RWPE1 (cell line): ENCODE measurements around the gene ATXN1.
A peak's percentile ranks its signal among the peaks of the same experiment; 100 is the strongest.

Experiments
- CTCF ChIA-PET: fragments of 350-600 bp; sonication (Branson Sonifier 250); formaldehyde crosslinking; extraction: SDS; loops from one replicate; lab custom pipeline; 2021; lab: Yijun Ruan, JAX
- POLR2A ChIA-PET: fragments of 400-600 bp; formaldehyde crosslinking; extraction: SDS; loops from one replicate; lab custom pipeline; 2020; ENCODE audit warnings: antibody characterized with exemption; ENCODE audit not compliant: low non-redundant PET; lab: Yijun Ruan, JAX
- DNase-seq: peaks from one replicate; pipeline ENCODE4 v3.0.0; 2012; ENCODE audit warnings: low spot score
- H3K27ac ChIP-seq: fragments of 450-650 bp; 2 replicates; pipeline ENCODE4 v1.5.1; 2017
- TF ChIP-seq, protein P1 (sequence below): fragments of 450-650 bp; conservative IDR thresholded peaks from 2 replicates; pipeline ENCODE4 v1.5.1; 2017; ENCODE audit warnings: low read depth, mild to moderate bottlenecking

ATXN1 gene

DNA sequence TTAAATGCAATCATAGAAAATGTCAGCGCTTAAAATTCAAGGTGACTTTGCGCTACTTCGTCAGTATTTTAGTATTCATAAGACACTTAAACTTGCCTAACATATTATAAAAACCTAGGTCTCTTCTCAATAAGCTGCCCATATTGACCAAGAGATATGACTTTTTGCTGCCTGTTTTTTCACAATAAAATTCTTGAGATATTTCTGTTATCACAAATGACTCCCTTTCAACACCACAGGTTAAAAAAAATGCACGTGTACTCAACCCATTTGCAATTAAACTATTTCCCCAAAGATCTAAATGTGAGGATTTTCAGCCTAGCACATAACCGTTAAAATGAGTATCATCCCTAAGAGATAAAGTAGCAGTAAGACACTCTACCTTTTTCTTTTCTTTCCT lies 10.7 kb downstream of the ATXN1 start:
- no peak for DNase-seq
- H3K27ac ChIP-seq: no peak overlapping the region
- TF ChIP-seq, protein P1, sequence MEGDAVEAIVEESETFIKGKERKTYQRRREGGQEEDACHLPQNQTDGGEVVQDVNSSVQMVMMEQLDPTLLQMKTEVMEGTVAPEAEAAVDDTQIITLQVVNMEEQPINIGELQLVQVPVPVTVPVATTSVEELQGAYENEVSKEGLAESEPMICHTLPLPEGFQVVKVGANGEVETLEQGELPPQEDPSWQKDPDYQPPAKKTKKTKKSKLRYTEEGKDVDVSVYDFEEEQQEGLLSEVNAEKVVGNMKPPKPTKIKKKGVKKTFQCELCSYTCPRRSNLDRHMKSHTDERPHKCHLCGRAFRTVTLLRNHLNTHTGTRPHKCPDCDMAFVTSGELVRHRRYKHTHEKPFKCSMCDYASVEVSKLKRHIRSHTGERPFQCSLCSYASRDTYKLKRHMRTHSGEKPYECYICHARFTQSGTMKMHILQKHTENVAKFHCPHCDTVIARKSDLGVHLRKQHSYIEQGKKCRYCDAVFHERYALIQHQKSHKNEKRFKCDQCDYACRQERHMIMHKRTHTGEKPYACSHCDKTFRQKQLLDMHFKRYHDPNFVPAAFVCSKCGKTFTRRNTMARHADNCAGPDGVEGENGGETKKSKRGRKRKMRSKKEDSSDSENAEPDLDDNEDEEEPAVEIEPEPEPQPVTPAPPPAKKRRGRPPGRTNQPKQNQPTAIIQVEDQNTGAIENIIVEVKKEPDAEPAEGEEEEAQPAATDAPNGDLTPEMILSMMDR: no peak
- CTCF ChIA-PET: interaction anchor here (0.6 kb wide), 1 partner anchor 13 kb away, joined by 3 read pairs; no protein-coding TSS in a partner anchor
- POLR2A ChIA-PET: no interaction called here

DNA sequence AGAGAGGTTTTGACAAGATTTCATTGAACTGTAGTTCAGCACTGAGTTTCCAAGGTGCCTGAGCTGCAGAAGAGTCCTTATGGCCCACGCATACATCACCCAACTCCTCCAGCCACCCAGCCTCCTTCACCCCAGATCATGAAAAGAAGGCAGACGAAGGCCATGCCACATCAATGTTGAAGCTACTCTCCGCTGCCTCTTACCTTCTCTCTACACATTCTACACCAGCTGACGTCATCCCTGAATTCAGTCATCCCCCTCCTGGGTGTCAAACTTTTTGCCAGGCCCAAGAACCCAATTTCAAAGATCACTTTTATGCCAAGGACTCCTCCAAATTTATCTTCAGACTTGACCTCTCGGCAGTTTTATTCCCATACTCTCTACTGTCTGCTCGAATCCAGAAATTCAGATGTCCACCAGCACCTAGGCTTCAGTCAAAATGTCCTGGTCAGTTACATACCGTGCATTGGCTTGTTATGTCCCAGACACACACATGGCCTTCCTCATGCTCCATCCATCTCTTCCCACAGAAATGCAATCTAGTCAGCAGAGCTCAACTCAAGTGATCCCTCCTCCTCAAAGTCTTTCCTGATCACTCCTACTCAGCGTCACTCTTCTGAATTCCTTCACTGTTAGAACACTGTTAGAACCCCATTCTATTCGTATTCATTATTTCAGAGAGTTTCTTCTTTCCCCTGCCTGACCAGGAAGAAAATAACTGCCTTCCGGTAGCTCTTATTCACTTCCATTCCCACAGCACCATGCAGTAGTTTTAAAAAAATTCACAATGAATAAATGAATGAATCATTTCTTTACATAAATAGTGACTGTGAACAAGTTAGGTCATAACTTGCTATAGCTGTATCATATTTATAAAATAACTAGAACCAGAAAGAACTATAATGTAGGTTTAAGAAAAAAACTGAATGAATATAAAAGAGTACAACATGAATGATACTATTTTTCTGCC lies 11.5 kb downstream of the ATXN1 start:
- H3K27ac ChIP-seq: no peak overlapping the region
- CTCF ChIA-PET: interaction anchor here (0.6 kb wide), 1 partner anchor 13 kb away, joined by 3 read pairs; no protein-coding TSS in a partner anchor
- TF ChIP-seq, protein P1: no peak

GRCh38 chr6:16748025-16748319 lies 13.3 kb downstream of the ATXN1 start:
- DNase-seq: no peak
- CTCF ChIA-PET: interaction anchor here (0.9 kb wide), 1 partner anchor 15 kb away, joined by 4 read pairs; no protein-coding TSS in a partner anchor
- POLR2A ChIA-PET: interaction anchor here (0.8 kb wide), 1 partner anchor 13 kb away, joined by 6 read pairs; the partner anchor contains the start of gene ATXN1
- TF ChIP-seq, protein P1: no peak
- H3K27ac ChIP-seq: no peak overlapping the region

More for the DNA sequence above, 11.5 kb downstream of the ATXN1 start:
- no peak for DNase-seq
- POLR2A ChIA-PET: interaction anchor here (0.6 kb wide), 1 partner anchor 9 kb away, joined by 4 read pairs; no protein-coding TSS in a partner anchor

DNA sequence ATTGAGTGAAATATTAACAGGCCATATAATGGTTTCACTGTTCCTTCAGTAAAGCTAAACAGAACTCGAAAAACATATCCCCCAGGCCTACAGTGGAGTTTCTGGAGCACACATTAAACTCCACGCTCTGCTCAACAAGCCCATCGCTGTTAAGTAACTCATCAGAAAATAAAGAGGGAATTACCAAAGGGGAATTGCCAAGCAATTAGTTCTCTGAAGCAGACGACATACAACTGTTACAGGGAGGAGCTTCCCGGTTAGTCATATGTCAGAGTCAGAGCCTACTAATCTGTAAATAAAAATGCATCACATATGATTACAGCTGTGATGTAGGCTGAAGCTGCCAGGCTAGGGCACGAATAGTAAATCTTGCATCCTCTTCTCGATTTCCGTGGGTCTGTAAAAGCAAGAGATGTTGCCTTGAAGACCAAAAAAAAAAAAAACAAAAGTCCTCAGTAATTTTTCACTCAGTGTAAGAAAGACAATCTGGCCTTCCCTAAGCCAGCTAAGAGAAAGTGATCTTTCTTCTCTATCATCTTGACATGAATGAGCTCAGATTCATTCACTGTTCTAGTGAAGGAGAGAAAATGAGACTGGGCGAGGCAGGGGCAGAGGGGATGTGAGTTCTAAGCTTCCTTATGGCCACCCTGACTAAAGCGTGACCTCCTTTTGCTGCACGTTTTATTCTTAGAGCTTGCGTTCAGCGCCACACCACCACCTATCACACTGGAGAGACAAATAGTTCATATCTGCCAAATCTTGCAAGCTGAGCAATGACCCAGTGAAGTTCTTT lies 13.8 kb downstream of the ATXN1 start:
- TF ChIP-seq, protein P1: no peak
- DNase-seq: peak; percentile 54
- ChIA-PET POLR2A (interaction anchor here (0.8 kb wide), 1 partner anchor 14 kb away, joined by 6 read pairs; the partner anchor contains the start of gene ATXN1), CTCF (interaction anchor here (0.6 to 0.9 kb wide), 2 partner anchors 16 to 338 kb away, joined by 4 to 6 read pairs; no protein-coding TSS in a partner anchor)
- H3K27ac ChIP-seq: no peak overlapping the region

DNA sequence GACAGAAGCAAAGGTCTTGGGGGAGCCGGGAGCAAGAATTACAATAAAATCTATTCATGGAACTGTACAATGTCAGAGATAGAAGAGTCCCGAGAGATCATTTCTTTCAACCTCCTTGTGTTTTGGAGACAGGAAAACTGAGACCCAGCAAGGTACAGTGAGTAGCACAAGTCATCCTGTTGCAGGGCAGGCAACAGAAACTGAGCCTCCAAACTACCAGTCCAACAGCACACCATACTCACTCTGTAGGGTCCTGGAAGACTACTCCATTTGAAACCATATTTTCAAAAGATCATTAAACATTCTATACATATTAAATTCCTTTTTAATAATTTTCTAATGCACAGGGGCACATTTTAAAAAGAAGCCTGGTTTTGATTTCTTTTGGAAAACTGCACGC lies 14.4 kb downstream of the ATXN1 start:
- POLR2A ChIA-PET: no interaction called here
- H3K27ac ChIP-seq: no peak overlapping the region
- TF ChIP-seq, protein P1: no peak
- DNase-seq: no peak
- CTCF ChIA-PET: interaction anchor here (0.6 kb wide), 1 partner anchor 337 kb away, joined by 6 read pairs; no protein-coding TSS in a partner anchor

DNA sequence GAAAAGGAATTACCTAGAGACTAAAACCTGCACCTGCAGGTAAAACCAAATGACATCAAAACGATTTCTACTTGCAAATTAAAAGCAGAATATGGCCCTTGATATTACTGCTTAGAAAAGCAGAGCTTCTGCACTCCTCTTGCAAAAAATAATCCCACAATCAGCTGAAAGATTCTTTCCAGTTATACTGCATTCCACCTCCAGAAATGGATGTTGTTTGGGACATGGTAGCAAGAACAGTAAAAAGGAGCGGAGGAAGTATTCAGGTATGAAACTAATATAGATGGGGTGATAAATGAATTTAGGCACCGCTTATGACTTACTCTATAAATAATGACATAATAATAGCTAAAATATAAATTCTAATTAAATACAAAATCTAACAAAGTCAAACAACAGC lies 14.9 kb downstream of the ATXN1 start:
- ChIA-PET CTCF (no interaction called here), POLR2A (no interaction called here)
- TF ChIP-seq, protein P1: no peak

More for the DNA sequence above, 14.9 kb downstream of the ATXN1 start:
- H3K27ac ChIP-seq: no peak overlapping the region
- no peak for DNase-seq
